HepG2 (cell line): ENCODE results near the gene PTPN14. TPM values are rescaled to one million over a fixed set of nuclear protein-coding genes. Genes with fewer than 3 reads are reported as not detected.

Experiments used
- ATAC-seq: fragments of 200-7000 bp; cut with Tn5 transposase; 3 replicates; pipeline ENCODE4 v1.9.1; 2020; ENCODE audit warnings: mild to moderate bottlenecking, moderate library complexity
- BruUV-seq: library from RNA; stranded (reverse); fragments of 400-500 nt; replicated peaks from 2 replicates; lab custom pipeline; 2021; lab: Mats Ljungman, UMichigan
- CTCF ChIA-PET: fragments of 300-600 bp; formaldehyde crosslinking; extraction: SDS; loops from one replicate; lab custom pipeline; 2021; ENCODE audit warnings: low total read pairs, inconsistent platforms, low intra/inter-chr PET ratio; lab: Yijun Ruan, JAX
- POLR2A ChIA-PET: fragments of 350-600 bp; sonication (Branson Sonifier 250); formaldehyde crosslinking; loops from one replicate; lab custom pipeline; 2020; ENCODE audit warnings: antibody characterized with exemption, inconsistent platforms; lab: Yijun Ruan, JAX
- DNase-seq: peaks from one replicate; pipeline ENCODE4 v3.0.0-alpha.2; 2015; ENCODE audit warnings: low spot score
- FAIRE-seq: peaks from 3 replicates; lab custom pipeline; 2011; peaks lifted over from hg19 to GRCh38; lab: Jason Lieb, UNC
- H2AFZ ChIP-seq: one replicate; pipeline ENCODE4 v1.6.1; 2011; ENCODE audit warnings: low read length, inconsistent platforms
- H3K27ac ChIP-seq: fragments of 300-600 bp; 3 replicates; pipeline ENCODE4 v1.8.0; 2011; ENCODE audit warnings: mixed run types, mild to moderate bottlenecking, mixed read lengths, low read length, inconsistent platforms; ENCODE audit not compliant: insufficient read depth; ENCODE audit errors: extremely low read length
- H3K27me3 ChIP-seq, 2 experiments: fragments of 200-600 bp in 1 of 2; 2 replicates in 1 of 2; 3 replicates in 1 of 2; pipeline versions ENCODE4 v1.6.0 to v1.8.0; 2011; ENCODE audit warnings: low read length in 2 of 2, mild to moderate bottlenecking in 2 of 2, moderate library complexity in 2 of 2, inconsistent platforms in 1 of 2; ENCODE audit not compliant: insufficient read depth in 2 of 2, control insufficient read depth in 1 of 2
- H3K36me3 ChIP-seq, 2 experiments: fragments of 200-600 bp in 1 of 2; replicated peaks in 1 of 2; 2 replicates in 1 of 2; 3 replicates in 1 of 2; pipeline versions ENCODE4 v1.5.1 to v1.8.0; 2011; ENCODE audit warnings: low read length in 2 of 2, inconsistent platforms in 1 of 2; ENCODE audit not compliant: insufficient read depth in 2 of 2, control insufficient read depth in 1 of 2
- H3K4me1 ChIP-seq: 2 replicates; pipeline ENCODE4 v1.5.1; 2012; ENCODE audit warnings: low read length, inconsistent platforms; ENCODE audit not compliant: insufficient read depth
- H3K4me2 ChIP-seq: 2 replicates; pipeline ENCODE4 v1.6.0; 2011; ENCODE audit warnings: low read depth, low read length, inconsistent platforms
- H3K4me3 ChIP-seq, 3 experiments: fragments of 200-600 bp in 1 of 3; sonication (generic), shearing (Covaris generic) in 1 of 3; replicated peaks in 1 of 3; 2 replicates each; pipeline ENCODE4 v1.5.1; 2011 to 2016; ENCODE audit warnings: low read length in 3 of 3, inconsistent platforms in 2 of 3, low read depth in 2 of 3, mild to moderate bottlenecking in 2 of 3, control low read depth in 1 of 3, mixed read lengths in 1 of 3; ENCODE audit not compliant: insufficient read depth in 1 of 3
- H3K79me2 ChIP-seq: one replicate; pipeline ENCODE4 v1.6.1; 2011; ENCODE audit warnings: low read length, inconsistent platforms; ENCODE audit not compliant: insufficient read depth
- H3K9ac ChIP-seq: 2 replicates; pipeline ENCODE4 v1.6.0; 2011; ENCODE audit warnings: mild to moderate bottlenecking, low read depth, low read length, inconsistent platforms; ENCODE audit not compliant: insufficient read depth
- H3K9me3 ChIP-seq: 2 replicates; pipeline ENCODE4 v1.5.1; 2012; ENCODE audit warnings: mild to moderate bottlenecking, low read length
- H4K20me1 ChIP-seq: 2 replicates; pipeline ENCODE4 v1.6.0; 2011; ENCODE audit warnings: inconsistent platforms, mild to moderate bottlenecking, low read length, moderate library complexity; ENCODE audit not compliant: insufficient read depth
- DMAP1 ChIP-seq: IDR thresholded peaks from 2 replicates; pipeline ENCODE4 v1.6.1; 2016
- ESRRA ChIP-seq: sonication (generic); formaldehyde crosslinking; IDR thresholded peaks from 2 replicates; pipeline ENCODE4 v1.5.1; 2020; ENCODE audit warnings: mild to moderate bottlenecking, low read depth, missing genetic modification reagents
- JUN ChIP-seq: sonication (generic); formaldehyde crosslinking; IDR thresholded peaks from 2 replicates; pipeline ENCODE4 v1.4.0; 2020; ENCODE audit warnings: mild to moderate bottlenecking, missing genetic modification reagents
- KDM3A ChIP-seq: IDR thresholded peaks from 2 replicates; pipeline ENCODE4 v1.6.1; 2018; ENCODE audit warnings: low read depth, missing compliant biosample characterization
- MEF2D ChIP-seq: sonication (generic); formaldehyde crosslinking; IDR thresholded peaks from 2 replicates; pipeline ENCODE4 v1.5.1; 2020; ENCODE audit warnings: mild to moderate bottlenecking, missing genetic modification reagents
- NKX3-1 ChIP-seq: sonication (generic); formaldehyde crosslinking; IDR thresholded peaks from 2 replicates; pipeline ENCODE4 v1.5.0; 2020; ENCODE audit warnings: missing genetic modification reagents
- SALL1 ChIP-seq: sonication (generic); formaldehyde crosslinking; IDR thresholded peaks from 2 replicates; pipeline ENCODE4 v1.8.0; 2022; ENCODE audit warnings: mild to moderate bottlenecking, missing genetic modification reagents
- TEAD3 ChIP-seq: optimal IDR thresholded peaks from 2 replicates; pipeline ENCODE3; 2016; ENCODE audit warnings: borderline replicate concordance
- TMF1 ChIP-seq: sonication (generic); formaldehyde crosslinking; IDR thresholded peaks from 2 replicates; pipeline ENCODE4 v1.8.1; 2022; ENCODE audit warnings: low read depth, missing genetic modification reagents
- ZNF883 ChIP-seq: sonication (generic); formaldehyde crosslinking; IDR thresholded peaks from 2 replicates; pipeline ENCODE4 v1.5.1; 2020; ENCODE audit warnings: mild to moderate bottlenecking, missing genetic modification reagents; ENCODE audit errors: not compliant biosample characterization
- in situ Hi-C: cut with HindIII; loops from 2 replicates; pipeline ENCODE4 v1.10.0; 2017; ENCODE audit warnings: low pct_unique_long_range_greater_than_20kb; ENCODE audit not compliant: extremely low pct_ligation_motif_present
- intact Hi-C: fragments of 100-400 bp; cut with micrococcal nuclease; formaldehyde crosslinking; loops from one replicate; pipeline ENCODE4 v1.10.0; 2022; ENCODE audit not compliant: unreplicated experiment
- polyA plus RNA-seq, 8 experiments: library from polyadenylated mRNA; depleted of rRNA in 3 of 8; stranded (reverse) in 7 of 8; unstranded in 1 of 8; fragments of >200 nt; fragmentation: Illumina TruSeq in 4 of 8; extraction: Trizol in 4 of 8; gene quantifications; 2 replicates each; pipeline versions ENCODE4 v1.2.1 to v1.2.3, GENCODE V29; 2011 to 2016; ENCODE audit warnings: low read depth in 4 of 8, missing spikeins in 1 of 8, mixed read lengths in 1 of 8; ENCODE audit not compliant: insufficient read depth in 1 of 8
- total RNA-seq, 5 experiments: library from RNA; depleted of rRNA; stranded (reverse); fragments of >200 nt; fragmentation: Illumina TruSeq; extraction: Trizol; gene quantifications; 2 replicates each; pipeline ENCODE4 v1.2.3, GENCODE V29; 2016; ENCODE audit warnings: low read depth in 1 of 5
- TF ChIP-seq, protein P1 (sequence below): sonication (generic); formaldehyde crosslinking; IDR thresholded peaks from 2 replicates; pipeline ENCODE4 v1.5.0; 2020; ENCODE audit warnings: mild to moderate bottlenecking, missing genetic modification reagents
- TF ChIP-seq, protein P2 (sequence below): IDR thresholded peaks from 2 replicates; pipeline ENCODE4 v1.6.1; 2016
- TF ChIP-seq, protein P3 (sequence below): fragments of 450-650 bp; IDR thresholded peaks from 2 replicates; pipeline ENCODE4 v1.6.1; 2017; ENCODE audit warnings: mild to moderate bottlenecking
- TF ChIP-seq, protein P4 (sequence below): sonication (generic); formaldehyde crosslinking; IDR thresholded peaks from 2 replicates; pipeline ENCODE4 v1.8.1; 2022; ENCODE audit warnings: low read depth, mild to moderate bottlenecking, missing genetic modification reagents

PTPN14 gene
- total and polyA plus RNA-seq, 2 of the 13 experiments (the other 11 are each of a cell fraction or from before 2014, with no cell fraction given), result 3.9 to 4.7 TPM

DNA sequence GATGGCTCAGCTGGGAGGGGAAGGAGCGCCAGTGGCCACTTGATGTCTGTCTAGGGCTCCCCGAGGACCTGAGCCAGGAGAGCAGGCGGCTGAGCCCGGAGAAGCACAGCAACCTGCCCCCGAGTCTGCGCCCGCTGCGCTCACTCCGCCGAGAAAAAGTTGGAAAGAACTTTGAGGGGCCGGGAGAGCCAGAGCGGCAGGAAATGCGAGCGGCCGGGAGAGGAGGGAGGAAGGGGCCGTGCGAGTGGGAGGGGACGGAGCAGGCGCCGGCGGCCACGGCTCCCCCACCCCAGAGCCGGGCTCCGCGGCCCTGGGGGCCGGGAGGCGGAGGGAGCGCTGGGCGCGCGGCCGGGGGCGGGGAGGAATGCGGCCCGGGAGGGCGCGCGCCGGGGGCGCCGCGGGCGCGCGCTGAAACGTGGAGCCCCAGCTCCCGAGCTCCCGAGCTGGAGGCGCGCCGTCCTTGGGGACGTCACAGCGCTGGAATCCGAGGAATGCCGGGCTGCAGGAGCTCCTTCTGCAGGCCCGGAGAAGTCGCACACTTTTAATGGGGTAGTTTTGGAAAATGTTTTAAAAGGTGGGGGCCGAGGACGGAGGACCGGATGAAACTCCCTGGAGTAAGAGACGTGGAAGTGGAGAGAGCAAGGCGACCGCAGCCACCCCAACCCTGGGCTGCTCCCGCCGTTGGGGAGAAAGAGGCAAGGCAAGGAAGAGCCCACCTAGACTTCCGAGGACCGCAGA is at the start of gene PTPN14 (continued):
- peak; percentile 80; the same call in 1 of the 2 replicates for TF ChIP-seq JUN (CRISPR knock-in tag)
- TF ChIP-seq TMF1, result peak; percentile 10; the same call in 1 of the 2 replicates
- TF ChIP-seq TEAD3 (CRISPR knock-in tag), result peak; percentile 99
- TF ChIP-seq, protein P1, sequence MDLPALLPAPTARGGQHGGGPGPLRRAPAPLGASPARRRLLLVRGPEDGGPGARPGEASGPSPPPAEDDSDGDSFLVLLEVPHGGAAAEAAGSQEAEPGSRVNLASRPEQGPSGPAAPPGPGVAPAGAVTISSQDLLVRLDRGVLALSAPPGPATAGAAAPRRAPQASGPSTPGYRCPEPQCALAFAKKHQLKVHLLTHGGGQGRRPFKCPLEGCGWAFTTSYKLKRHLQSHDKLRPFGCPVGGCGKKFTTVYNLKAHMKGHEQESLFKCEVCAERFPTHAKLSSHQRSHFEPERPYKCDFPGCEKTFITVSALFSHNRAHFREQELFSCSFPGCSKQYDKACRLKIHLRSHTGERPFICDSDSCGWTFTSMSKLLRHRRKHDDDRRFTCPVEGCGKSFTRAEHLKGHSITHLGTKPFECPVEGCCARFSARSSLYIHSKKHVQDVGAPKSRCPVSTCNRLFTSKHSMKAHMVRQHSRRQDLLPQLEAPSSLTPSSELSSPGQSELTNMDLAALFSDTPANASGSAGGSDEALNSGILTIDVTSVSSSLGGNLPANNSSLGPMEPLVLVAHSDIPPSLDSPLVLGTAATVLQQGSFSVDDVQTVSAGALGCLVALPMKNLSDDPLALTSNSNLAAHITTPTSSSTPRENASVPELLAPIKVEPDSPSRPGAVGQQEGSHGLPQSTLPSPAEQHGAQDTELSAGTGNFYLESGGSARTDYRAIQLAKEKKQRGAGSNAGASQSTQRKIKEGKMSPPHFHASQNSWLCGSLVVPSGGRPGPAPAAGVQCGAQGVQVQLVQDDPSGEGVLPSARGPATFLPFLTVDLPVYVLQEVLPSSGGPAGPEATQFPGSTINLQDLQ (CRISPR knock-in tag), result no peak
- TF ChIP-seq KDM3A, result no peak
- peak; percentile 52; the same call in 1 of the 2 replicates for TF ChIP-seq MEF2D

DNA sequence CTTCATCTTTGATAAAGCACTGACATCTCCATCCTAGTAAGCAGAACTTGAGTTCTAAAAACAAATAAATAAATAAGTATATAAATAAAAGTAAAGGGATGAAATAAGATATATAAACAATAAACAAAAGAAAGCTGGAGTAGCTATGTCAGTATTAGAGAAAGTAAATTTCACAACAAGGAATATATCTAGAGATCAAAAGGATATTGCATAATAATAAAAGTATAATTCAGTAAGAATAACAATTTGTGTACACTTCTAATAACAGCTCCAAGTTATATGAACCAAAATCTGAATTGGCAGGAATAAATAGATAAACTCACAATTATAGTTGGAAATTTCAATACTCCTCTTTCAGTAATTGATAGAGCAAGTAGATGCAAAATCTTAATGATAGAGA is 41.8 kb upstream of the PTPN14 start:
- intact Hi-C loops (no loop called here), in situ Hi-C loops (no loop called here)
- ATAC-seq, result no peak
- H3K27me3 ChIP-seq, result peaks cover 0 to 1% of the 10 kb centered on the region in 2 experiments; a peak in 1 of 5 replicates
- no peak overlapping the region for H2AFZ ChIP-seq
- H3K9ac ChIP-seq, result no peak overlapping the region
- POLR2A ChIA-PET, result no interaction called here
- CTCF ChIA-PET, result no interaction called here
- no peaks in the 10 kb centered on the region for H3K9me3 ChIP-seq
- H3K27ac ChIP-seq, result no peak overlapping the region
- H3K4me3 ChIP-seq, result no peak overlapping the region
- H4K20me1 ChIP-seq, result no peaks in the 10 kb centered on the region
- no peak for DNase-seq
- H3K36me3 ChIP-seq, result no peaks in the 10 kb centered on the region
- no peaks in the 10 kb centered on the region for H3K4me1 ChIP-seq
- no peak overlapping the region for H3K4me2 ChIP-seq
- FAIRE-seq, result no peak
- no peaks in the 10 kb centered on the region for H3K79me2 ChIP-seq
- BruUV-seq, result no TSS peak
- no peak for TF ChIP-seq NKX3-1 (CRISPR knock-in tag)
- TF ChIP-seq, protein P2, sequence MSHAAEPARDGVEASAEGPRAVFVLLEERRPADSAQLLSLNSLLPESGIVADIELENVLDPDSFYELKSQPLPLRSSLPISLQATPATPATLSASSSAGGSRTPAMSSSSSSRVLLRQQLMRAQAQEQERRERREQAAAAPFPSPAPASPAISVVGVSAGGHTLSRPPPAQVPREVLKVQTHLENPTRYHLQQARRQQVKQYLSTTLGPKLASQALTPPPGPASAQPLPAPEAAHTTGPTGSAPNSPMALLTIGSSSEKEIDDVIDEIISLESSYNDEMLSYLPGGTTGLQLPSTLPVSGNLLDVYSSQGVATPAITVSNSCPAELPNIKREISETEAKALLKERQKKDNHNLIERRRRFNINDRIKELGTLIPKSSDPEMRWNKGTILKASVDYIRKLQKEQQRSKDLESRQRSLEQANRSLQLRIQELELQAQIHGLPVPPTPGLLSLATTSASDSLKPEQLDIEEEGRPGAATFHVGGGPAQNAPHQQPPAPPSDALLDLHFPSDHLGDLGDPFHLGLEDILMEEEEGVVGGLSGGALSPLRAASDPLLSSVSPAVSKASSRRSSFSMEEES (CRISPR knock-in tag), result no peak
- no peak for TF ChIP-seq DMAP1 (CRISPR knock-in tag)
- no peak for TF ChIP-seq SALL1 (CRISPR knock-in tag)
- TF ChIP-seq ZNF883, result no peak
- TF ChIP-seq, protein P3, sequence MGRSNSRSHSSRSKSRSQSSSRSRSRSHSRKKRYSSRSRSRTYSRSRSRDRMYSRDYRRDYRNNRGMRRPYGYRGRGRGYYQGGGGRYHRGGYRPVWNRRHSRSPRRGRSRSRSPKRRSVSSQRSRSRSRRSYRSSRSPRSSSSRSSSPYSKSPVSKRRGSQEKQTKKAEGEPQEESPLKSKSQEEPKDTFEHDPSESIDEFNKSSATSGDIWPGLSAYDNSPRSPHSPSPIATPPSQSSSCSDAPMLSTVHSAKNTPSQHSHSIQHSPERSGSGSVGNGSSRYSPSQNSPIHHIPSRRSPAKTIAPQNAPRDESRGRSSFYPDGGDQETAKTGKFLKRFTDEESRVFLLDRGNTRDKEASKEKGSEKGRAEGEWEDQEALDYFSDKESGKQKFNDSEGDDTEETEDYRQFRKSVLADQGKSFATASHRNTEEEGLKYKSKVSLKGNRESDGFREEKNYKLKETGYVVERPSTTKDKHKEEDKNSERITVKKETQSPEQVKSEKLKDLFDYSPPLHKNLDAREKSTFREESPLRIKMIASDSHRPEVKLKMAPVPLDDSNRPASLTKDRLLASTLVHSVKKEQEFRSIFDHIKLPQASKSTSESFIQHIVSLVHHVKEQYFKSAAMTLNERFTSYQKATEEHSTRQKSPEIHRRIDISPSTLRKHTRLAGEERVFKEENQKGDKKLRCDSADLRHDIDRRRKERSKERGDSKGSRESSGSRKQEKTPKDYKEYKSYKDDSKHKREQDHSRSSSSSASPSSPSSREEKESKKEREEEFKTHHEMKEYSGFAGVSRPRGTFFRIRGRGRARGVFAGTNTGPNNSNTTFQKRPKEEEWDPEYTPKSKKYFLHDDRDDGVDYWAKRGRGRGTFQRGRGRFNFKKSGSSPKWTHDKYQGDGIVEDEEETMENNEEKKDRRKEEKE, result no peak
- TF ChIP-seq, protein P4, sequence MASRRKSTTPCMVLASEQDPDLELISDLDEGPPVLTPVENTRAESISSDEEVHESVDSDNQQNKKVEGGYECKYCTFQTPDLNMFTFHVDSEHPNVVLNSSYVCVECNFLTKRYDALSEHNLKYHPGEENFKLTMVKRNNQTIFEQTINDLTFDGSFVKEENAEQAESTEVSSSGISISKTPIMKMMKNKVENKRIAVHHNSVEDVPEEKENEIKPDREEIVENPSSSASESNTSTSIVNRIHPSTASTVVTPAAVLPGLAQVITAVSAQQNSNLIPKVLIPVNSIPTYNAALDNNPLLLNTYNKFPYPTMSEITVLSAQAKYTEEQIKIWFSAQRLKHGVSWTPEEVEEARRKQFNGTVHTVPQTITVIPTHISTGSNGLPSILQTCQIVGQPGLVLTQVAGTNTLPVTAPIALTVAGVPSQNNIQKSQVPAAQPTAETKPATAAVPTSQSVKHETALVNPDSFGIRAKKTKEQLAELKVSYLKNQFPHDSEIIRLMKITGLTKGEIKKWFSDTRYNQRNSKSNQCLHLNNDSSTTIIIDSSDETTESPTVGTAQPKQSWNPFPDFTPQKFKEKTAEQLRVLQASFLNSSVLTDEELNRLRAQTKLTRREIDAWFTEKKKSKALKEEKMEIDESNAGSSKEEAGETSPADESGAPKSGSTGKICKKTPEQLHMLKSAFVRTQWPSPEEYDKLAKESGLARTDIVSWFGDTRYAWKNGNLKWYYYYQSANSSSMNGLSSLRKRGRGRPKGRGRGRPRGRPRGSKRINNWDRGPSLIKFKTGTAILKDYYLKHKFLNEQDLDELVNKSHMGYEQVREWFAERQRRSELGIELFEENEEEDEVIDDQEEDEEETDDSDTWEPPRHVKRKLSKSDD (CRISPR knock-in tag), result no peak
- no peak for TF ChIP-seq ESRRA (CRISPR knock-in tag)
